ENCODE data around the gene XRN2. TPM values are rescaled to one million over a fixed set of nuclear protein-coding genes. Genes with fewer than 3 reads are reported as not detected.

XRN2 gene
- total RNA-seq, 1 donor from 2014 or later, result 62.1 TPM

DNA sequence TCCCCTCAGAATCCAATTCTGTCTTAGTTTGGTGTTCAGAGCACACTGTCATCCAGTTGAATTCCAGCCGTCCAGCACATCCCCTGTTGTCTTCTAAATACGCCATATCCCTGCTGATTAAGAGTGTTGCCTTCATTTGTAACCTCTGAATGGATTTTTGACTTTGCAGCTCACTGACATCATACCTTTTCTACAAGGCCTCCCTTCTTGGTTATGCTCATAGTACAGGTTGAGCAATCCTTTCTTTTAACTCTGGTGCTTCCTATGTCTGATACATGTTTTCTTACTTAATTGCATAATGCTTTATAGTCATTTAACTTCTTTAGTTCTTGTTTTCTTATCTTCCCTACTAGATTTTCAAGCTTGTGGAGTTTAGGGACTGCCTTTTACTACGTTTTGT, 36.4 kb downstream of the XRN2 start:
- peaks cover 83% of the 10 kb centered on the region for H3K36me3 ChIP-seq
- DNase-seq, result no peak
- intact Hi-C loops (cut with DNase I), result no loop called here

DNA sequence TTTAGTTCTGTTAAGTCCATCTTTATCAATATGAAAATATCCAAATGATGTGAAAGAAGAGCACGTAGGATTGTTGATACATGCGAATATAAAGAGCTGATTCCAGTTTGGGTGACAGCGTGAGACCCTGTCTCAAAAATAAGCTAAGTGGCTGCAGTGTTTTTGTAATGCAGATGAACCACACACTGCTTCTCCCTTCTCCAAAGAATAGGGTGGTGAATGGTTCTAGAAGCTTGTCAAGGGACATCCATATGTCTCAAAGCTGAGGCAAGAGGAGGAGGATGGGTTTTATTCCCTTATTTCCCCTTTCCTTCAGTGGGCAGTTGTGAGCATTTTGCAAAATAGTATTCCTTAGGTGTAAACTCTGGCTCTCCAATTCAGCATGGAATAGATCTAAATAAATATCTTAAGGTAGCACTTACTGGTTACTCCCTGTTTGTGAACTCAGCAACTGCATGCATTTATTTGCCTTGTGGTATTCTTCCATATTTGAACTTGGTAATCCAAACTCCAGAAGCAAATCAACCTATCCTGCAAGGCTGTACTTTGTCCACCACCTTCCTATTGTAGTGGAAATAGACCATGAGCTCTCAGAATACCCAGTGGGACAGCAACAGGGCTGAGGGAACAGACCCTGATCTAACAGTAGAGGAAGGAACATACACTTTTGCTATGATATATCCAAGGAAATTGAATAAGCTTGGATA, 38.0 kb downstream of the XRN2 start:
- DNase-seq (no peak), ATAC-seq (no peak)
- no peaks in the 10 kb centered on the region for H3K9me3 ChIP-seq
- intact Hi-C loops (cut with DNase I), result no loop called here
- TF ChIP-seq CTCF (IDR thresholded peaks at IDR 0.05), result no peak
- no peak overlapping the region for H3K4me3 ChIP-seq
- H3K27ac ChIP-seq, result no peak overlapping the region
- H3K27me3 ChIP-seq (ENCODE audit: low read depth), result no peaks in the 10 kb centered on the region
- peaks cover 81% of the 10 kb centered on the region for H3K36me3 ChIP-seq
- no peaks in the 10 kb centered on the region for H3K4me1 ChIP-seq

More for the DNA sequence above, 36.4 kb downstream of the XRN2 start:
- no peak for TF ChIP-seq CTCF (IDR thresholded peaks at IDR 0.05)
- H3K9me3 ChIP-seq, result no peaks in the 10 kb centered on the region
- H3K4me3 ChIP-seq, result no peak overlapping the region
- ATAC-seq, result no peak
- H3K27ac ChIP-seq, result no peak overlapping the region
- H3K27me3 ChIP-seq (ENCODE audit: low read depth), result no peaks in the 10 kb centered on the region
- H3K4me1 ChIP-seq, result no peaks in the 10 kb centered on the region

DNA sequence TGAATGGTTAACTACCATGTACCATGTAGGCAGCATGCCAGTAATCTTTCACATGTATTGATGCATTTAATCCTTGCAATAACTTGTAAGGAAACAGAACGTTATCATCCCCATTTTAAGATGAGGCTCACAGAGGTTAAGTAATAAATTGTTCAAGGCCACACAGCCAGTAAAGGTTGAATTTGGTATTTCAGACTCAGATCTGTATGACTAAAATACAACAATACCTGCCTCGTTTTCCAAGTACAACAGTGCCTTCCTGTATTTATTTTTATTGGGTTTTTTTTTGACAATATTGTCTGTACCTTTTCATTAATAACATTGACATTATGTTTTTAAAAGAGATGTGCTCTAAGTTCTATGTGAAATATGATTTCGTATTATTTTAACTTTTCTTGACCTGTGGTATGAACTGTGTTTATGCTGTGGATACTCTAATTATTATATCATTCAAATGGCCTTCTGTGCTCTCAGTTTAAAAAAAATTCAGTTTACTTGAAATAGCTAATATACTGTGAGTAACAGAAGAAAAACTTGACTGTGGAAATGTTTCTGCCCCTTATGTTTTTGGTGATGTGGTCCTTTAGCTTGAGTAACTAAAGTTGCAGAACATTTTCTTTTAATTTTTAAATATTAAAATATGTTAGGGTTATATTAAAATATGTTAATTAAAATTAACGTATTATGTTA, 39.7 kb downstream of the XRN2 start:
- Histone ChIP-seq H3K4me1 (no peaks in the 10 kb centered on the region), H3K27ac (no peak overlapping the region), H3K27me3 (ENCODE audit: low read depth) (no peaks in the 10 kb centered on the region), H3K9me3 (no peaks in the 10 kb centered on the region), H3K36me3 (peaks cover 82% of the 10 kb centered on the region), H3K4me3 (no peak overlapping the region)
- no peak for ATAC-seq
- intact Hi-C loops (cut with DNase I), result no loop called here
- TF ChIP-seq CTCF (IDR thresholded peaks at IDR 0.05), result no peak
- no peak for DNase-seq

- intact Hi-C loops (cut with DNase I), result no loop called here
- H3K36me3 ChIP-seq, result peaks cover 89% of the 10 kb centered on the region
- H3K4me1 ChIP-seq, result no peaks in the 10 kb centered on the region
- ATAC-seq (no peak), DNase-seq (no peak)
- no peak overlapping the region for H3K27ac ChIP-seq
- TF ChIP-seq CTCF (IDR thresholded peaks at IDR 0.05), result no peak
- no peaks in the 10 kb centered on the region for H3K9me3 ChIP-seq
- no peak overlapping the region for H3K4me3 ChIP-seq
- no peaks in the 10 kb centered on the region for H3K27me3 ChIP-seq (ENCODE audit: low read depth)
These were observed 41.2 kb downstream of the XRN2 start for GRCh38 chr20:21344206-21344900.

DNA sequence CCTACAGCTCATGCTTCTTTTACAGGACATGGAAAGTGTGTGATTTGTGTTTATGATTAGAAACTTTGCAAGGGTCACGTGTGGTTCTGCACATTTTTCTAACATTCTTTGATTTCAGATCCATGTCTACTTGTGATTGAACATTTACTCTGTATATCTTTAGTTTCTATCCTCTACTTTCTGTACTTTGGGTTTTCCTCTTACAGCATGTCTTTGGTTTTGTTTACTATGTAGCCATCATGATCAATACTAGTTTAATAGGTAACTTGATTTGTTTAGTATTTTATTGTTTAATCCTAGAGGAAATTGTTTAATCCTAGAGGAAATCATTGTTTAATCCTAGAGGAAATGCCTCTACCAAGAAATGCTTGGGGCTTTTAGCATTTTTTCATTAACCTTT, 41.8 kb downstream of the XRN2 start:
- H3K4me1 ChIP-seq, result no peaks in the 10 kb centered on the region
- TF ChIP-seq CTCF (IDR thresholded peaks at IDR 0.05), result no peak
- ATAC-seq (no peak), DNase-seq (no peak)
- no peak overlapping the region for H3K4me3 ChIP-seq
- H3K9me3 ChIP-seq, result no peaks in the 10 kb centered on the region
- intact Hi-C loops (cut with DNase I), result no loop called here
- no peak overlapping the region for H3K27ac ChIP-seq
- no peaks in the 10 kb centered on the region for H3K27me3 ChIP-seq (ENCODE audit: low read depth)
- peaks cover 89% of the 10 kb centered on the region for H3K36me3 ChIP-seq
